ENCODE measurements around the gene UACA.

Gene UACA

GRCh38 chr15:70636540-70637165 is 126.7 kb downstream of the UACA start:
- no peak for TF ChIP-seq CTCF (IDR thresholded peaks at IDR 0.05)
- Histone ChIP-seq H3K4me3 (no peak overlapping the region), H3K27ac (no peak overlapping the region)
- no peak for DNase-seq (ENCODE audit: low spot score)

- no peak for DNase-seq (ENCODE audit: low spot score)
- H3K4me3 ChIP-seq = no peak overlapping the region
- H3K27ac ChIP-seq = no peak overlapping the region
- TF ChIP-seq CTCF (IDR thresholded peaks at IDR 0.05) = no peak
Observed at GRCh38 chr15:70635895-70636294, 127.5 kb downstream of the UACA start.

- no peak for TF ChIP-seq CTCF (IDR thresholded peaks at IDR 0.05)
Observed at GRCh38 chr15:70633991-70634390, 129.4 kb downstream of the UACA start.

GRCh38 chr15:70633103-70633831 is 130.1 kb downstream of the UACA start:
- no peak for DNase-seq (ENCODE audit: low spot score)
- TF ChIP-seq CTCF (IDR thresholded peaks at IDR 0.05) = no peak
- Histone ChIP-seq H3K4me3 (no peak overlapping the region), H3K27ac (no peak overlapping the region)

More at GRCh38 chr15:70633991-70634390, 129.4 kb downstream of the UACA start:
- H3K4me3 ChIP-seq = no peak overlapping the region
- DNase-seq (ENCODE audit: low spot score) = no peak
- no peak overlapping the region for H3K27ac ChIP-seq

- Histone ChIP-seq H3K4me3 (no peak overlapping the region), H3K27ac (no peak overlapping the region)
- DNase-seq (ENCODE audit: low spot score) = no peak
- no peak for TF ChIP-seq CTCF (IDR thresholded peaks at IDR 0.05)
Observed at GRCh38 chr15:70632491-70633102, 130.8 kb downstream of the UACA start.

GRCh38 chr15:70632079-70632478 is 131.3 kb downstream of the UACA start:
- DNase-seq (ENCODE audit: low spot score) = no peak
- TF ChIP-seq CTCF (IDR thresholded peaks at IDR 0.05) = no peak
- H3K4me3 ChIP-seq = no peak overlapping the region
- H3K27ac ChIP-seq = no peak overlapping the region

Measured in coronary artery (tissue), 2 donors.